Measurements from ENCODE around the gene CDH8.

The CDH8 gene

DNA sequence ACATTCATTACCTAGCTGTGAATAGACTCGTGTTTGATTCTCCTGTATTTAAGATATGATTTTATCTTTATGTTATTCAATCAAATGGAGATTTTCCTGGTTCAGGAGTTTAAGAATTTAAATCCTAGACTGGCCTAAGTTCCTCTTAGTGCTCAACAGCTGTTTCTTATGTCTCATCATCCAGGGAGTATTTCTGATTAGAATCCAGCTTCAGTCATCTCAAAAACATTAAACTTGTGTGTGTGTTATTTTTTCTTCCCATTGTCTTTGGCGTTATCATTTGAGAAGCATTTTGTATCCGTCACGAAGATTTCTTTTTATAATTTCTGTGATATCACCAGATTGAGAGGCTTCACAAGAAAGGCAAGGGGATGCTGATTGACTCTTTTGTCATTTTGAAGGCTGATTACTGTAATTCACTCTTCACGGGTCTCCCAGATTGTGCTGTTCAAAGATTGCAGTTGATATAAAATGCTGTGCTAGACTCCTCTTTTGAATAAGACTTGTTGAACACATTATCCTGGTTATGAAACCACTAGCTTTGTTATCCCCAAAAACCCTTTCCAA is 204.8 kb downstream of the CDH8 start:
- no peak overlapping the region for H2AFZ ChIP-seq (ENCODE audit: low read depth, low read length, severe bottlenecking)
- H3K4me2 ChIP-seq (ENCODE audit: low read depth, low read length, poor library complexity, severe bottlenecking): no peak overlapping the region
- no peaks in the 10 kb centered on the region for H4K20me1 ChIP-seq (ENCODE audit: low read depth, low read length)
- H3F3A ChIP-seq (ENCODE audit: insufficient read depth): no peaks in the 10 kb centered on the region
- H3K9ac ChIP-seq (ENCODE audit: low read length): no peak overlapping the region
- H3K27ac ChIP-seq (ENCODE audit: low read depth, low read length): no peak overlapping the region
- no peaks in the 10 kb centered on the region for H3K79me2 ChIP-seq (ENCODE audit: insufficient read depth, low read length)
- no peaks in the 10 kb centered on the region for H3K36me3 ChIP-seq (ENCODE audit: low read length)
- TF ChIP-seq, protein P1, sequence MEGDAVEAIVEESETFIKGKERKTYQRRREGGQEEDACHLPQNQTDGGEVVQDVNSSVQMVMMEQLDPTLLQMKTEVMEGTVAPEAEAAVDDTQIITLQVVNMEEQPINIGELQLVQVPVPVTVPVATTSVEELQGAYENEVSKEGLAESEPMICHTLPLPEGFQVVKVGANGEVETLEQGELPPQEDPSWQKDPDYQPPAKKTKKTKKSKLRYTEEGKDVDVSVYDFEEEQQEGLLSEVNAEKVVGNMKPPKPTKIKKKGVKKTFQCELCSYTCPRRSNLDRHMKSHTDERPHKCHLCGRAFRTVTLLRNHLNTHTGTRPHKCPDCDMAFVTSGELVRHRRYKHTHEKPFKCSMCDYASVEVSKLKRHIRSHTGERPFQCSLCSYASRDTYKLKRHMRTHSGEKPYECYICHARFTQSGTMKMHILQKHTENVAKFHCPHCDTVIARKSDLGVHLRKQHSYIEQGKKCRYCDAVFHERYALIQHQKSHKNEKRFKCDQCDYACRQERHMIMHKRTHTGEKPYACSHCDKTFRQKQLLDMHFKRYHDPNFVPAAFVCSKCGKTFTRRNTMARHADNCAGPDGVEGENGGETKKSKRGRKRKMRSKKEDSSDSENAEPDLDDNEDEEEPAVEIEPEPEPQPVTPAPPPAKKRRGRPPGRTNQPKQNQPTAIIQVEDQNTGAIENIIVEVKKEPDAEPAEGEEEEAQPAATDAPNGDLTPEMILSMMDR (IDR thresholded peaks at IDR 0.05; ENCODE audit: insufficient read depth, low read length, poor library complexity, severe bottlenecking): no peak
- no peak for TF ChIP-seq EZH2phosphoT487 (conservative IDR thresholded peaks at IDR 0.05; ENCODE audit: low read length)
- H3K4me3 ChIP-seq (ENCODE audit: insufficient read depth, low read length, poor library complexity, severe bottlenecking): no peak overlapping the region
- H3K9me2 ChIP-seq (replicated peaks; ENCODE audit: insufficient read depth, low read length): no peaks in the 10 kb centered on the region
- no peaks in the 10 kb centered on the region for H3K9me3 ChIP-seq (ENCODE audit: insufficient read depth, low read length)
- no peaks in the 10 kb centered on the region for H3K27me3 ChIP-seq (ENCODE audit: low read length)

DNA sequence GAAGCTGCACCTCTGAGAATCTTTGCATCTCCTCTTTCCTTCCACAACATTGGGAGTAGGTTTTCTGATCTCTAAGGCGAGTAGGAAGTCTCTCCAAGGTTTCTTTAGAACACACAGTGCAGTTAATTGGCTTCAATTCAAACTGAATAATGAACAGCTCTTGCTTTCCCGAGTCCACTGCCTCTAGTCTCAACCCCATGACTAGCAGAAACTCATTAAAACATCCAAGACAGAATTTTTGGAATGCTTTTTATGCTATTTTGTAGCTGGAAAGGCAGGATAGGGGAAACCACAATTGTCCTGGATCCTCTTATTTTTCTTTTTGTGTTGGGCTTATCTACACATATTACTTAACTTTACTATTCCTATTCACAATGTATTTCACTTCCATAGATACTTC is 206.6 kb downstream of the CDH8 start:
- H3F3A ChIP-seq (ENCODE audit: insufficient read depth): no peaks in the 10 kb centered on the region
- no peaks in the 10 kb centered on the region for H3K9me2 ChIP-seq (replicated peaks; ENCODE audit: insufficient read depth, low read length)
- H3K79me2 ChIP-seq (ENCODE audit: insufficient read depth, low read length): no peaks in the 10 kb centered on the region
- no peaks in the 10 kb centered on the region for H3K36me3 ChIP-seq (ENCODE audit: low read length)
- no peaks in the 10 kb centered on the region for H4K20me1 ChIP-seq (ENCODE audit: low read depth, low read length)
- no peaks in the 10 kb centered on the region for H3K27me3 ChIP-seq (ENCODE audit: low read length)
- no peaks in the 10 kb centered on the region for H3K9me3 ChIP-seq (ENCODE audit: insufficient read depth, low read length)
- no peak overlapping the region for H3K4me2 ChIP-seq (ENCODE audit: low read depth, low read length, poor library complexity, severe bottlenecking)
- H3K27ac ChIP-seq (ENCODE audit: low read depth, low read length): no peak overlapping the region
- H2AFZ ChIP-seq (ENCODE audit: low read depth, low read length, severe bottlenecking): no peak overlapping the region
- H3K4me3 ChIP-seq (ENCODE audit: insufficient read depth, low read length, poor library complexity, severe bottlenecking): no peak overlapping the region
- TF ChIP-seq EZH2phosphoT487 (conservative IDR thresholded peaks at IDR 0.05; ENCODE audit: low read length): no peak
- TF ChIP-seq, protein P1 (IDR thresholded peaks at IDR 0.05; ENCODE audit: insufficient read depth, low read length, poor library complexity, severe bottlenecking): no peak
- H3K9ac ChIP-seq (ENCODE audit: low read length): no peak overlapping the region

DNA sequence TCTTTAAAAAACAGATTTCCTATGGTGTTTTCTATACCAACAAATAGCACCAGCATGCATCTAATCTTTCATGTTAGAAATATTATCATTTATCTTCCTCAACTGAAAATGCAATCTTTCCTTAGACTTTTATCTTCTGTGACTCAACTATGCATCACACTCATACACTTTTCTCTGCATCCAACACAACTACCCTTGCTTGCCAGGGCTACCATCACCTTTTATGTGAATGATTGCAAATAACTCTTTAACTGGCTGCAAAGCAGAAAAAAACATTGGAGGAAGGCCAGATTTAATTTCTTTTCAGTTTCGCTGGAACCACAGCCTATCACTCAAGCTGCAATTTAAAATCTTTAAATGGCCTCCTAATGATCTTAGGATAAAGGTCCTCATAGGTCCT is 212.9 kb downstream of the CDH8 start:
- TF ChIP-seq, protein P1 (IDR thresholded peaks at IDR 0.05; ENCODE audit: insufficient read depth, low read length, poor library complexity, severe bottlenecking): no peak
- no peak for TF ChIP-seq EZH2phosphoT487 (conservative IDR thresholded peaks at IDR 0.05; ENCODE audit: low read length)

More for the DNA sequence above, 212.9 kb downstream of the CDH8 start:
- Histone ChIP-seq H3K9me2 (replicated peaks; ENCODE audit: insufficient read depth, low read length) (no peaks in the 10 kb centered on the region), H3K9me3 (ENCODE audit: insufficient read depth, low read length) (no peaks in the 10 kb centered on the region), H3K79me2 (ENCODE audit: insufficient read depth, low read length) (no peaks in the 10 kb centered on the region), H3K27ac (ENCODE audit: low read depth, low read length) (no peak overlapping the region), H3K4me2 (ENCODE audit: low read depth, low read length, poor library complexity, severe bottlenecking) (no peak overlapping the region), H2AFZ (ENCODE audit: low read depth, low read length, severe bottlenecking) (no peak overlapping the region), H3K27me3 (ENCODE audit: low read length) (no peaks in the 10 kb centered on the region), H3K36me3 (ENCODE audit: low read length) (no peaks in the 10 kb centered on the region), H3F3A (ENCODE audit: insufficient read depth) (no peaks in the 10 kb centered on the region), H4K20me1 (ENCODE audit: low read depth, low read length) (no peaks in the 10 kb centered on the region), H3K9ac (ENCODE audit: low read length) (no peak overlapping the region), H3K4me3 (ENCODE audit: insufficient read depth, low read length, poor library complexity, severe bottlenecking) (no peak overlapping the region)
